Midbrain (tissue), 1 donor: Measurements from ENCODE around the gene PIM1.

Experiments used
- DNase-seq: peaks from one replicate; lab custom pipeline; 2025; lab: John Stamatoyannopoulos, UW

The PIM1 gene

DNA sequence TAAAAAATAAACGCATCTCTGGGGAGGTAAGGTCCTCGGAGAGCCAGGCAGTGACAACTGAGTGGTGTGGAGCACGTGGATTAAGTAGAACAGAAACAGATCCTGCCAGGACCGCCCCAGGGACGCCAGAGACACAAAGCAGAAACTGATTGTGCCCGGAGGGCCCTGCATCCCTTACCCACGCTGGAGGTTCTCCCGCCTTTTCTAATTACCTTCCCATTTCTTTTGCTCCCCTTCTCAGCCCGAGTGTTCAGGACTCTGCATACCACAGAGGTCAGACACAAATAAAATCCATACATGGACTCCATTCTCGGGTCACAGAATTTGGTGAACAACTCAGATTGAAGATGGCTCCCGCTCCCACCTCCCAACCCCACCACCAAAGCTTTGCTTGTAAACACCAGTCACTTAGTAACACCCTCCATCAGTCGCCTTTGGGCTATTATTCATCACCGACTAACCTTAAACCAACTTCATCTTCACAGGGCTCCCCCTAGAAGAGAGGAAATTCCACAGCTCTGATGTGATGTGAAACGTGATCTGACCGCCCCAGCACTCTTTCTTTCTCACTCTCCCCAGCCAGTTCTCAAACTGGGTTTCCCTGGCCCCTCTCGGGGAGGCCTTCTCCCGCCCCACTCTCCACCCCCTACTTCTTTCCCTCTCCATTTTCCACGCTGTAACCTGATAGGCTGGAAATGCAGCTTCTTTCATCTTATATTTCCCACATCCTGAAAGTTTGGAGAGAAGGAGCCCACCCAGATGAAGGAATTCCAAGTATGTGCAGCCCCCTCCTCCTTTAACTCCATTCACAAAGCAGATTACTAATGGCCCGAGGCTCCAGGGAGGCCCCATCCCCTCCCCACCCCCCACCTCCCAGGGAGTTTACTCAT lies 32.5 kb upstream of the PIM1 start:
- DNase-seq = no peak

DNA sequence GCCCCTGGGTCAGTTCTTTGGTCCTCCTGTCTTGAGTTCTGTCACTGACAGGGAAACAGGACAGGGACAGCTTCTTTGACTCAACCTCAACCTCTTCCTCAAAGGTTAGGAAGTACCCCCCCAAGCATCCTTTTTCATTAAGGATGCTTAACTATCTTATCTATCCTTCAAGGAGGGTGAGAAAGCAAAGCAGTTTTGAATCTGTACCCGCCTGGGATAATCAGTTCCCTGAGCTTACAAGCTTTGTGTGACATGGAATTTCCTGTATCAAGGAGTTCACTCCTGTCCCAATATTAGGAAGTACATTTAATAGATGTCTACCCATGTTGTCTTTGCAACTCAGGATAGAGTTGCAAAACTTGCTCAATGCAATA lies 31.1 kb upstream of the PIM1 start:
- no peak for DNase-seq

DNA sequence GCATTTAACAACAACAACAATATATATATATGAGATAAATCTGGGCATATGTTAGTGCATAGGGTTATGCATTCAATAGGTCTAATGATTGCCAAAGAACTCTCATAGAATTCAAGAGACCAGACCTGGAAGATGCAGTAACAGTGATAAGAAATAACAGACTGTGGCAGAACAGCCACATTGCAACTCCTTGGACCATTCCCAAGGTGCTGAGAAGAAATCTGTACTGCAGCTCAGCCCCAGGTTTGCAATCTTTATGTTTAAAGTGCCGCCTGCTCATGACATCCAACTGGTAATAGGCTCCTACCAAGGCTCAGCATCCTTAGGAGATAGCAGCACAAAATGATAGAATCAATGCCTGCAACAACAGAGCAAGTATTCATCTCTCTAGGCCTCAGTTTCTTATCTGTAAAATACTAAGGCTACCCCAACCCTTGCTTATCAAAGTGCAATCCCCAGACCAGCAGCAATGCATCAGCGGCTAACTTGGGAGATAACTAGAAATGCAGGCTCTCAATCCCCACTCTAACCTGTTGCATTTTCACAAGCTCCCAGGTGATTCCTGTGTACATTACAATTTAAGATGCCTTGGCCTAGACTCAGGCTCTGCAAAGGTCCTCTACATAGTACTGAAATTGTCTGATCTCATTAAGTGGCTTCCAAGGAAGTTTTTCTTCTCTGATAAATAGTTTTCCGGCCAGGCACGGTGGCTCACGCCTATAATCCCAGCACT lies 30.6 kb upstream of the PIM1 start:
- DNase-seq = no peak

DNA sequence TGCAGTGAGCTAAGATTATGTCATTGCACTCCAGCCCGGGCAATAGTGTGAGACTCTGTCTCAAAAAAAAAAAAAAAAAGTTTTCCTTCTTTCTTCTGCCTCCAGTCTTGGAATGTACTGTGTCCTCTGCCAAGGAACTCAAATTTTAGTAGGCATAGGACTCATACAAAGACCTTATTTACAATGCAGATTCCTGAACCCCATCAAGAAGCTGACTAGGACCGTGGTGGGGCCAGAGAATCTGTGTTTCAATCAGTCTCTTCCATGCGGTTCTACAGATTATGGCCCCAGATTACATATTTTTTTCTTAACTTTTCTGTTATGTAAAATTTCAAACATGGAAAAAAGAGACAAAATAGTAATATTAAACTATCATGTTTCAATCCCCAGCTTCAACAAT lies 29.8 kb upstream of the PIM1 start:
- DNase-seq = no peak

DNA sequence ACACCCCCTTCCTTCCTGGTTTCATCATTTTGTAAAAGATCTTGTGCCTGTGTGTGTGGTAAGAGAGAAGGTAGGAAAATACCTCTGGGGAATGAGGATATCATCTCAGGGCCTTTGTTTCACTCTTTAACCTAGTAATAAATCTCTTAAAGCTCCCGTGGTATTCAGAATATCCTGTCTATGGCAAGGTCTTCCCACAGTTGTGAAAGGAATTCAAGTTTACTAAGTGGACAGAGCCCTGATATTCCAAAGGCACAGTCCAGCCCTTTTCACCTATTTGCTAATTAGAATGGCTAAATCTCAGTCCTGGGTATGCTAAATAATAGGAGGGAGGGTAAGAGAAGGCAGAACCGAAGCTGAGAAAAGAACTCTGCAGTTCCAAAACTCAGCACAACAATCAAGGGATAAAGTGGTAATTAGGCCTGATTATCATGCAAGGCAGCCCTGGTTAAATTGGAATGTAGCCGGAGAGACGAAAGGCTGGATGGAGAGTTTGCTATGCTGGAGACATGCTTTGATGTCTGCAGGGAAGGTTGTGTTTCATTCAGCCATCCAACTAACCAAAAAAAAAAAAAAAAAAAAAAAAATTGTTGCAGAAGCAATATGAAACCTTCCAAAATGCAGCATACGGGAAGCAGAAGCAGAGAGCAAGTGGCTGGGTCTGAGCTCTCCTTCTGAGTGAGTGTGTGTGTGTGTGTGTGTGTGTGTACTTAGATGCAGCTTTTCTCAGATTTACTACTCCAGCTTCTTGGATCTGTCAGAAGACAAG lies 28.5 kb upstream of the PIM1 start:
- peak; percentile 12 for DNase-seq

DNA sequence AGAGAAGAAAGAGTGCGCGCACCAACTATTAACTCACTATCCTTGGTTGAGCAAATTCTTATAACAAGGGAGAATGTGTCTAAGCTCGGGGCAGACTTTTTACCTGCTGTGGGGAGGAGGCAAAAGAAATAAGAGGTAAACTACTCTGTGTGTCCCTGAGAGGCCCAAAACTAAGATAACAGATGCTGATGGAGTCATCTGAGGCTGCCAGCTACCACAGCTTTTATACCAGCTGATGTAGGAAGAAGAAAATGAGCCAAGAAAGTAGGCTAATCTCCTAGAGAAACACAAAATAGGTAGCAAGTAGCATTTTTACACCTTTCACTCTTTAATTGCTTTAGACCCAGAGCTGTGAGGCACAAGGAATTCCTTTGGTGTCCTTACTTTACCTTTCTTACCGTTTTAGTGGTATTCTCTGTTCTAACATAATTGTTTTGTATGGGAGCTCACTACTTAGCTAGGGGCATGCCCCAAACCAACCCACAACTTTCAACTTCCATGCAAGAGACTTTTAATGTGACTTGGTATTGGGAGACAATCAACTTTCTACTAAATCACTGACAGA lies 27.8 kb upstream of the PIM1 start:
- DNase-seq = no peak

DNA sequence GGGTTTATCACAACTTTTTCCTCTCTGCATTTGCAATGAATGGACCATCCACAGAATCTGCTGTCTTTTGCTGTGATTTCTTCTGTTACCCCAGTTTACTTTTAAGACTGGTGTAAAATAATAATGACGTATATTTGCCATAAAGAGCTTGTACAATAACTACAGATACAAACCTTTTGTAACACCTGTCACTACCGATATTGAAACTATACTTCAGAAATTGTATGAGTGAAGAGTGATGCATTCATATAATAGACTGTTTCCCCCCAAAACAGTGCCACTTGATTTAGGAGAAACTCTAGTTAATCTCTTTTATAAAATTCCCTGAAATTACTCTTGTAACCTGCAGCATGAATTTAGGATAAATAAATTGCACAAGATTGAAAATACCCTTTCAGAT lies 26.4 kb upstream of the PIM1 start:
- DNase-seq = no peak

DNA sequence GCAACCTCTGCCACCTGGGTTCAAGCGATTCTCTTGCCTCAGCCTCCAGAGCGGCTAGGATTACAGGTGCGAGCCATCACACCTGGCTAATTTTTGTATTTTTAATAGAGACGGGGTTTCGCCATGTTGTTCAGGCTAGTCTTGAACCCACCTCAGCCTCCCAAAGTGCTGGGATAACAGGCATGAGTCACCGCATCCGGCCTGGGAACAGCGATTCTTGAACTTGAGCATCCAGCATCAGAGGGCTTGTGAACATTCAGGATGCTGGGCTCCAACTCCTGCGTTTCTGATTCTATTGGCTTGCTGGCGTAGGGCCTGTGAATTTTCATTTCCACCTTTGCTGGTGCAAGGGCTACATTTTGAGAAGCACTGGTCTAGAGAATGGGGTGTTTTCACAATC lies 24.5 kb upstream of the PIM1 start:
- no peak for DNase-seq

DNA sequence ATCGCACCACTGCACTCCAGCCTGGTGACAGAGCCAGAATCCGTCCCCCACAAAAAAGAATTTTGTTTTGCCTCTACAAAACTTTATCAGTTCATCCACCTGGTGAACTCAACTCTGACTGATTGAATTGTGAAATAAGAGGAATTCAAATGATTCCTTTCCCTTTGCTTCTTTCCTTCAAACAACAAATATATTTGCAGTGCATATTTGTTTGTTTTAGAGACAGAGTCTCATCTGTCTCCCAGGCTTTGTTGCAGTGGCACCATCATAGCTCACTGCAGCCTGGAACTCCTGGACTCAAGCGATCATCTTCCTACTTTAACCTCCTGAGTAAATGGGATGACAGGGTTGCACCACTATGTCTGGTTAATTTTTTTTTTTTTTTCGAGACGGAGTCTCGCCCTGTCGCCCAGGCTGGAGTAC lies 23.2 kb upstream of the PIM1 start:
- no peak for DNase-seq

DNA sequence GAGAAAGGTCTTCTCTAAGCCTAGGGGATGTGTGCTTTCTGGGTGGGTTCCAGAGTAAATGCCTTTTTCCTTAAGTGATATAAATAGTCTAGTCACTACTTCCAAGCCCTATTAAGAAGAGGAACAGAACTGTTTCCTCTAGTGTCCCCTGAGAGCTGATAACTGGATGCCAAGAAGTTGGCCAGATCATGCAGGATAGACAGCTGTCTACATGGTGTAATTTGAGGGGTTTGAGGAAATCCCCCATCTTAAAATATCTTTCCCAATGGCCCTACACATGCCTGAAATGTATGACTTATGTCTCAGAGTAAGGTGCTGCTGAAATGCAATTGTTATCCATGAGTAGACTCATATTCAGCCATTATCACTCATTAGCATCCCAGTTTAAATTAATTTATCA lies 20.2 kb upstream of the PIM1 start:
- DNase-seq = no peak

DNA sequence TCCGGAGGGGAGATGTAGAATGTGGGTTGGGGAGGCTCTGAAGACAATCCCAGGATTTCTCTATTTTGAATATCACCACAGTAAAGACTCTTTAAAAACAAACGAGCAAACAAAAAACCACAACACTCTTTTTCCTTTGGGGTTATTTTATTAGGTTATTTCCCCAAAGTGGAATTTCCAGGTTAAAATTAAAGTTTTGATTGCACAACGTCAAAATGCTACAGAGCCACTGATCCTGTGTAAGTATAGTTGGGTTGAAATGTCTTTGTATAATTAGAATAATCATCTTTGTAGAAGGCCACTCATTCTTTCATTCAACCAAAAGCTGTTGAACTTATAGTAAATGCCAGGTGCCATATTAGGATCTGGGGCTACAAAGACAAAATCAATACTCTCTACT lies 19.6 kb upstream of the PIM1 start:
- no peak for DNase-seq

DNA sequence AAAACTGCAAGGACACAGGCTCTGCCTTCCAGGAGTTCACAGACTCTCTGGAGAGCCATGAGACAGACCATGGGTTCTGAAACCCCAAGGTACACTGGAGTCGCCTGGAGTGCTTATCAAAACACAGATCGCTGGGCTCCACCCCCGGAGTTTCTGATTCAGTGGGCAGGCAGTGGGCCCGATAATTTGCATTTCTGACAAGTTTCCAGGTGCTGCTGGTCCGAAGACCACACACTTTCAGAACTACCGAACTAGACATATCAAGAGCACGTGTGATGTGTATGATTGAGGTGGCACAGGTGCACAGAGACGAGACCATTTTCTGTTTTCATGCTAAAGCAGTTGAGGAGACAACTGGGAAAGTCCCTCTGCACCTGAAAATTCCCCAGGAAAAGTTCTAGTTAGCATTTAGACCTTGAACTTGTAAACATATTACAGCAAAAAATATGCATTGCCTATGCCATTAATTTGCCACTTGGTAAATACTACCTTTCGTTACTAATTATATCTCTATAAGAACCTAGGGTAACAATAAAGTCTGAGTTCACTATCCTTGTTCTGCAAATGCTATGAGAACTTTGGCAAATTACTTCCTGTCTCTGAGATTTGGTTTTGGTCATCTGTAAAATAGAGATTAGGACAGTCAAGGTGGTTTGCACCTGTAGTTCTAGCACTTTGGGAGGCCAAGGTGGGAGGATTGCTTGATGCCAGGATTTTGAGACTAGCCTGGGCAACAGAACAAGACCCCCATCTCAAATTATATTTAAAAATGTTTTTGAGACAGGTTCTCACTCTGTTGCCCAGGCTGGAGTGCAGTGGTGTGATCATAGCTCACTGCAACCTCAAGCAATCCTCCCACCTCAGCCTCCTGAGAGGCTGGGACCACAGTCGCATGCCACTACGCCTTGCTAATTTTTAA lies 14.3 kb upstream of the PIM1 start:
- DNase-seq = no peak

DNA sequence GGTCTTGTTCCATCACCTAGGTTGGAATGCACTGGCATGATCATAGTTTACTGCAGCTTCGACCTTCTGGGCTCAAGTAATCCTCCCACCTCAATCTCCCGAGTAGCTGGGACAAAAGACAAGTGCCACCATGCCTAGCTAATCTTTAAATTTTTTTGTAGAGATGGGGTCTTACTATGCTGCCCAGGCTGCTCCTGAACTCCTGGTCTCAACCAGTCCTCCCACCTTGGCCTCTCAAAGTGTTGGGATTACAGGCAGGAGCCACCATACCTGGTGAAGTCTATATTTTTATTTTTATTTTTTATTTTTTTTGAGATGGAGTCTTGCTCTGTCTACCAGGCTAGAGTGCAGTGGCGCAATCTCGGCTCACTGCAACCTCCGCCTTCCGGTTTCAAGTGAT lies 11.4 kb upstream of the PIM1 start:
- DNase-seq = no peak

DNA sequence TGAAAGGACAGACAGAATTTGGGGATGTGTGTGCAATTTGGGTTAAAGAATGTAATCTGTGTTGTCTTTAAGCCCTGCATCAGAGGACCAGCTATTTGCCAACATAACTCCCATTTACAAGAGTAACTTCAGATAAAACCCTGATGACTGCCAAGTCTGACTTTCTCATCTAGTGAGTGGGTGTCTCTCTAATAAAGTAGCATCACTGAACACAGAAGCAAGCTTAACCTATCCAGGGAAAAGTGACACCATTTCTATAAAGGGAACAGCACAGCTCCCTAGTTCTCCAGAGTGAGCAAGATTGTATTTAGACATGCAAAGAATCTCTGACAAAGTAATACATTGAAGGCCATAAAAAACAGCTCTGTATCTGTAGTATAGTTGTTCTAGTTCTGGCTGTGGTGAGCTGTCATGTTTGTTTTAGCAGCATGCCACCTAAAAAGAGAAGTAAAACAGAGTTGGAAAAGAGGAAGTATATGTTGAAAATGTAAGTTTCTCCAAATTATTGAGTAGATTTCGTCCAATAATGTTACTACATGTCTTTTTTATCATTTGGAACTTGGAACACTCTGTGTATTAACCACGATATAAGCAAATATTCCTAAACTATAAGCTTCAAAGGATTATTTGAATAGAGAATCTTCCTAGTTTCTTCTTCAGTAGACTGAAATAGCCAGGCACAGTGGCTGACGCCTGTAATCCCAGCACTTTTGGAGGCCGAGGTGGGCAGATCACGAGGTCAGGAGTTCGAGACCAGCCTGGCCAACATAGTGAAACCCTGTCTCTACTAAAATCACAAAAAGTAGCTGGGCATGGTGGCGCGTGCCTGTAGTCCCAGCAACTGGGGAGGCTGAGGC lies 8.8 kb upstream of the PIM1 start:
- DNase-seq = no peak

DNA sequence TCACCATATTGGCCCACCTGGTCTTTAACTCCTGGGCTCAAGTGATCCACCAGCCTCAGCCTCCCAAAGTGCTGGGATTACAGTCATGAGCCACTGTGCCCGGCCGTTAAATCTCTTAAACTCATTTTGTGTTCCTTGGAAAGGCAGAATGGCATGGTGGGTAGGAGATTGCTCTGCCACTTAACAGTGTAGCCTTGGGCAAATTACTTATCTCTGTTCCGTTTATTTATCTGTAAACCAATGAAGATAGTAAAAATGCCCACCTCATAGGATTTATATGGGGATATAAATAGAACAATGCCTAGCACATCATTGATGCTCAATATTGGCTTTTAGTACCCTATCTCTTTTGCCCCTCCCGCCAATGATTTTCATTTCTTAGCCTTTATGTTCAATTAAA lies 7.2 kb upstream of the PIM1 start:
- DNase-seq = no peak

DNA sequence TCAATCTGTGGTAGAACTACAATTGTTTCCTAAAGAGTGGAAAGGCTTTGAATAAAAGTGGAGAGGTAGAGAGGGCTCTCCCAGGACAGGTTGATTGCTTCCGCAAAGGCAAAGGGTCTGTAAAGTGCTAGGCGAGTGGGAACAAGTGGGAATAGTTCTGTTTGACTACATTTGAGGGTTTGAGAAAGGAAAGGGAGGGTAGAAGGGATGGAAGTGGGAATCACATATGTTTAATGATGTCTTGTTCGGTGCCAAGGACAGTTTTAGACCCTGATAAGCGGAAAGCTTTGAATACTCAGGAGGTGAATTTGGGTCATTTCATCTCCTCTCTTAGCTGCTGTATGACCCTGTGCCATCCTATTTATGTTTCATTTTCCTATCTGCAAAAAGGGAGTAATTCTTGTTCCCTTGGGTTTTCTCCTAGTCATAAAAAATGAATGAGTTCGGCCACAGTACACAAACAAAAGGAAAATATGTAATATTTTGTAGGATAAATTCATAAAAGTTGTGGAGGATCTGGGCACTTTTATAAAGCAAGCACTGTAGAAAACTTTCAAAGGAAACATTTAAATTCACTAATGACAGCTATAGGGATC lies 1.7 kb upstream of the PIM1 start:
- DNase-seq = no peak

DNA sequence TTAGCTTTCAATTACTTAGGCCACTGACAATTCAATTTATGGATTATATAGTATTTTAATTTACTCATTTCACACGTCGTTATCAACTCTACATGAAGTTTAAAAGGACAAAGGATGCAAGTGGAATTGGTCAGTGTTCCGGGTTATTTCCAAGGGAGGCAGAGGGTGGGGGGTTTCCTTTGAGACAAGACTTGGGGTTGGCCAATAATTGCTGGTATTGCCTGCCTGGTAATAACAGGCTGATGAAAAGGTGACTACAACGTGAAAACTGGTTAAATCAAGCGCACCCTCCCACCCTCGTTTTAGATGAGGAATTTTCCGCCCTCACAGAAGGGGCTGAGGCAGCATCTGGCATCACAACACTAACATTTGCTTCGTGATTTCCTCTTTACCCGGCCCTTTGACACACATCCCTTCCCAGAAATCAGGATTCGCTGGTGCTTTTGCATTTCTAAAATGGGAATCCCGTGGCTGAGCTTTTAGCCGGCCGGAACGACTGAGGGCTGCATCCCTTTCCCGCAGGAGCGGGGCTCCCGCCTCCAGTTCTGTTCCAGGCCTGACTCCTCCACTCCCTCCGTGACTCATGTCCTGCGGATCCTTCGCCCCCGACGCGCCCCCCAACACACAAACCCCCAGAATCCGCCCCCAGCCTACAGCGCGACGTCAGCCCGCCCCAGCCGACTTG lies 999 bp upstream of the PIM1 start:
- peak; percentile 56 for DNase-seq

DNA sequence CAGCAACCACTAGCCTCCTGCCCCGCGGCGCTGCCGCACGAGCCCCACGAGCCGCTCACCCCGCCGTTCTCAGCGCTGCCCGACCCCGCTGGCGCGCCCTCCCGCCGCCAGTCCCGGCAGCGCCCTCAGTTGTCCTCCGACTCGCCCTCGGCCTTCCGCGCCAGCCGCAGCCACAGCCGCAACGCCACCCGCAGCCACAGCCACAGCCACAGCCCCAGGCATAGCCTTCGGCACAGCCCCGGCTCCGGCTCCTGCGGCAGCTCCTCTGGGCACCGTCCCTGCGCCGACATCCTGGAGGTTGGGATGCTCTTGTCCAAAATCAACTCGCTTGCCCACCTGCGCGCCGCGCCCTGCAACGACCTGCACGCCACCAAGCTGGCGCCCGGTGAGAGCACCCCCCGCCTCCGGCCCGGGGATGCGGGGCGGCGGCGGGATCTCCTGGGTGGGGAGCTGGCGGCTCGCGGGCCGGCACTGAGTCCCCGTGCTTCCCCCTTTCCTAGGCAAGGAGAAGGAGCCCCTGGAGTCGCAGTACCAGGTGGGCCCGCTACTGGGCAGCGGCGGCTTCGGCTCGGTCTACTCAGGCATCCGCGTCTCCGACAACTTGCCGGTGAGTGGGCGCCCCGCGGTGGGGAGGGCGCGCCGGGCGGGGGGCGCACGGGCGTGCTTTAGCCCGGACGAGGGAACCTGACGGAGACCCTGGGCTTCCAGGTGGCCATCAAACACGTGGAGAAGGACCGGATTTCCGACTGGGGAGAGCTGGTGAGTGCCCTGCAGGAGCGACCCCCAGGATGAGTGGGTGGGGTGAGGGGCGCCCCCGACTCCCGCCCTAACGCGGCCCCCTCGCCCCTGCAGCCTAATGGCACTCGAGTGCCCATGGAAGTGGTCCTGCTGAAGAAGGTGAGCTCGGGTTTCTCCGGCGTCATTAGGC lies 585 bp downstream of the PIM1 start:
- DNase-seq = no peak
